Ectodermal cell (in vitro differentiated cells): Measurements from ENCODE around the gene SC5D.

Source experiments
- H3K27ac ChIP-seq: 2 replicates; pipeline ENCODE4 v1.7.0; 2013; ENCODE audit warnings: mild to moderate bottlenecking, low read depth, low read length; ENCODE audit not compliant: insufficient read depth, poor library complexity, severe bottlenecking
- H3K27me3 ChIP-seq: 2 replicates; pipeline ENCODE4 v1.7.0; 2013; ENCODE audit warnings: mild to moderate bottlenecking, low read length; ENCODE audit not compliant: insufficient read depth, control insufficient read depth, poor library complexity, severe bottlenecking
- H3K36me3 ChIP-seq: one replicate; pipeline ENCODE4 v1.7.0; 2013; ENCODE audit warnings: low read length; ENCODE audit not compliant: control insufficient read depth, insufficient read depth
- H3K4me1 ChIP-seq: one replicate; pipeline ENCODE4 v1.7.0; 2013; ENCODE audit warnings: low read length; ENCODE audit not compliant: control insufficient read depth, insufficient read depth
- H3K4me3 ChIP-seq: 2 replicates; pipeline ENCODE4 v1.7.0; 2013; ENCODE audit warnings: low read depth, low read length, control low read depth; ENCODE audit not compliant: insufficient read depth
- H3K9me3 ChIP-seq: 2 replicates; pipeline ENCODE4 v1.7.0; 2013; ENCODE audit warnings: mild to moderate bottlenecking, low read length, moderate library complexity; ENCODE audit not compliant: control insufficient read depth
- WGBS, 2 experiments: methylation state at CpG; one replicate each; pipeline ENCODE4 v1.1.7; 2013; ENCODE audit warnings: missing lambda C conversion rate in 2 of 2; 5-methylcytosine and 5-hydroxymethylcytosine counted together

The SC5D gene

DNA sequence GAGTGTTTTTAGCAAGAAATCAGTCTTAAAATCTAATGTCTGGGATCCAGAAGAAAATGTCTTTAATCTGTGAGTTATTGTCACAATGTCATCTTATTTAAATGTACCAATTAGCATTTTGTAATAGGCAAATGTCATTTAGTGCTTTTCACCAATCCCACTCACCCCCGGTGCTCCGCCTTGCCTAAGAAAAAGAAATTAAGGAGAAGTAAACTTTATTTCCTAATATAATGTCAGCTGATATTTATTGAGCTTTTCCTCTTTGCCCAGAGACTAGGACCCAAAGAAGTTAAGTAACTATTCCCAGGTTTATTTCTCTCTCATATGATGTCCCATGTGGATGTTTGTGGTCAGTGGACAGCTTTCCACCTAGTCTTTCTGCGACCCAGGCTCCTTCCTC is 16.2 kb downstream of the SC5D start:
- Histone ChIP-seq H3K27ac (no peak overlapping the region), H3K4me1 (no peaks in the 10 kb centered on the region), H3K36me3 (peaks cover 33% of the 10 kb centered on the region), H3K4me3 (no peak overlapping the region), H3K9me3 (no peaks in the 10 kb centered on the region), H3K27me3 (no peaks in the 10 kb centered on the region)
- WGBS, 2 experiments = 93% methylated on average over 1 of the region's 3 CpGs

DNA sequence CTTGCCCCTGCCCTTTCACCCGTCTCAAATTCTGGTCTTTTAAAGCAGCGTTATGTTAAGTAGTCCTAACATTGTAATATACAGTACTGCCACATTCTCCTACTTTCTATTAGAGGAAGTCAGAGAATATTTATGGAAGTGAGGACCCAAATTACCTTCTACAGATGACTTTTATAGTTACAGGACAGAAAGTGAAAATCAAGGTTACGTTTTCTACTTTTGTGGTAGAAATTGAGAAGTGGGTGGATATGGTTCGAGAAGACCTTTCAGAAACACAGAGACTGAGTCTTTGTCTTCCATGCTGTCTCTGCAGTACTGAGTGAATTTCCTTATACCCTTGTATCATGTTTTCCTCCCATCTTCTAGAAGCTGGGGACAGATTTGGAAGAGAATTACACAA is 17.1 kb downstream of the SC5D start:
- 98 to 100% methylated on average over 2 to 4 of the region's 4 CpGs for WGBS, 2 experiments
- H3K27ac ChIP-seq = no peak overlapping the region
- no peaks in the 10 kb centered on the region for H3K4me1 ChIP-seq
- H3K4me3 ChIP-seq = no peak overlapping the region
- no peaks in the 10 kb centered on the region for H3K27me3 ChIP-seq
- no peaks in the 10 kb centered on the region for H3K9me3 ChIP-seq
- peaks cover 33% of the 10 kb centered on the region for H3K36me3 ChIP-seq

DNA sequence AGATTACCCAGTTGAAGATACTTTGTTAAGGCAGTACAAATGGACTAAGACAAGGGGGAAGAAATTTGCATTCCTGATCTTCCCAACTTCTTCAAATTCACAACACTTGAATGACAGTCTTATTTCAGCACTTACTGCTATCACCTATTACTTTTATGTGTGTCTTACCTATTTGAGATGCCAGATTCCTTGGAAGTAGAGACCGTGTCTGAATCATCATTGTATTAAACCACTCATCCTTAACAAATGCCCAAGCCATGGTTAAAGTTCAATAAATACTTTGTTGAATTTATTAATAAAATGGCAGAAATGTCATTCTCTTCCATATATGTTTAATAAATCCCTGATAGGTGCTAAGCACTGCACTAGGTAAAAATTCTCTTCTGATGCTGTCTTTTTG is 18.3 kb downstream of the SC5D start:
- no peaks in the 10 kb centered on the region for H3K4me1 ChIP-seq
- H3K9me3 ChIP-seq = no peaks in the 10 kb centered on the region
- 100% methylated on average over 1 of the region's 1 CpG; no CpG with 5 or more reads in 1 of the 2 experiments for WGBS, 2 experiments
- peaks cover 23% of the 10 kb centered on the region for H3K36me3 ChIP-seq
- no peaks in the 10 kb centered on the region for H3K27me3 ChIP-seq
- no peak overlapping the region for H3K27ac ChIP-seq
- no peak overlapping the region for H3K4me3 ChIP-seq

DNA sequence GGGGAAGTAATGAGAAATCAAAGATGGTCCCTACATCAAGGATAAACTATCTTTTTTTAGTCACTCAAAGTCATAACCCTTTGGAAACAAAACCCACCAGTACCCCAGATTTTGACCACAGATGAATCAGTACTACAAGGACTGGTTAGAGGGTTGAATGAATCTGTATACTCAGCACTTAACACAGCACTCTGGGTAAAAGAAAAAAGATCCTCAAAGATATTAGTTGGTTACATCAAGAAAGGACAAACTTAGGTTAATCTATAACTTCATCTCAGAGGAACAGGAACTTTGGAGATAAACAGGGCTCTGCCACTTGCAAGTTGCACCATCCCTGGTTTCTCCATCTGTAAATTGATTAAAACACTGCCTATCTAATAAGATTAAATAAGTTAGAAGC is 18.8 kb downstream of the SC5D start:
- H3K27me3 ChIP-seq = no peaks in the 10 kb centered on the region
- no peak overlapping the region for H3K4me3 ChIP-seq
- H3K27ac ChIP-seq = no peak overlapping the region
- H3K9me3 ChIP-seq = no peaks in the 10 kb centered on the region
- peaks cover 21% of the 10 kb centered on the region for H3K36me3 ChIP-seq
- no peaks in the 10 kb centered on the region for H3K4me1 ChIP-seq

DNA sequence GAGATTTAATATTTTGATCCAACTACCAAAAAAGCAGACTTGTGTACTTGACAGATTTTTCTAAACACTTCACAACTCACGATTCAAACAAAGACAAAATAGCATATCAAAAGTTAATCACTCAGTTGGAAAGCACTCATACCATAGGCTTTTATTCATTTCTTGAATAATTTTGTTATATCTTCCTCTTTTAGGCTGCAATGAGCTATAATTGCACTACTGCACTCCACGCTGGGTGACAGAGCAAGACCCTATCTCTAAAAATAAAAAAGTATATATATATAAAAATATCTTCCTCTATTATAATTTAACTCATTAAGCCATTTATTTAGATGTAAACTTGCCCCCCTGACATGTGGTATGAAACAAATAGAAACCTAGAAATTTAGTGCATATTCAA is 19.9 kb downstream of the SC5D start:
- Histone ChIP-seq H3K4me1 (no peaks in the 10 kb centered on the region), H3K36me3 (peaks cover 11% of the 10 kb centered on the region), H3K27me3 (no peaks in the 10 kb centered on the region), H3K27ac (no peak overlapping the region), H3K4me3 (no peak overlapping the region), H3K9me3 (no peaks in the 10 kb centered on the region)
- 69 to 95% methylated on average over 1 of the region's 2 CpGs for WGBS, 2 experiments

DNA sequence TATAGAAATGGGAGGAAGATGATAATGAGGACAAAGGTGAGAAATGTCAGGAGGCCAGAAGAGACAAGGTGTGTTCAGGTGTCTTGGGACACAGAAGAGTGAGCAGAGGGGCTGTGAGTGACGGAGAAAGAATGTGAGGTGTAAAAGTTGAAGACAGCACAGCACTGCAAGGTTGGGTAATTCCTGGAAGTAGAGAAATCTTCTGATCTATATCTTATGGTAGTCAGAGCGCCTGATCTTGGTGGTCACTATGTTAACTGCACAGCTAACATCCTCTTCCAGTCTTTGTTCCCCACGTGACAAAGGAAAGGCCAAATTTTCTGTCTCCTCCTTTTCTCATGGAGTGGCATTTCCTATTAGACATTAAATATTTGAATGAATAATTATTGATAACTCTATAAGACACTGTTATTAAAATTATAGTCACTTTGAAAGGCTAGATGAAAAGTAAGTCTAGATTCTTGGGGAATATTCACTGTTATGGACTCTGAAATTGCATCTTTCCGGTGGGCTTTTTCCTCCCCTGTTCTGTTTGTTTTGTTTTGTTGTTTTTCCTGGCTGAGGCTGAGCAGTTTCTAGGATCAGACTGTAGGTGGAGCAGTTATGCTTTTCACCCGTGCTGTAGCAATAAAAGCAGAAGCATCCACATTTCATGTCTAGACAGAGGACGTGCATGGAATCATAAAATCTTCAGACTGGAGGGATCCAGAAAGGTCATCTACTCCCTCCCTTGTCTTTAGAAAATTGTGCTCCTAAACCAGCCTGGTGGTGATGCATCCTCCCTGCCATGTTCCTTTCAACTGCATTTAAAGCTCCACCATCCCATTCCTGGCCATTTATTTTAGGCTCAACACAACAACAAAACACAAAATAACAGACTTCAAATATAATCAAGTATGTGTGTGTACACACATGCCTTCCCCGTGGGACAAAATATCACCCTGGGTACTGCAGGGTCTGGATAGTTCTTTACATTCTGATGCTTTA is 26.6 kb downstream of the SC5D start:
- Histone ChIP-seq H3K4me1 (no peaks in the 10 kb centered on the region), H3K9me3 (no peaks in the 10 kb centered on the region), H3K36me3 (no peaks in the 10 kb centered on the region), H3K4me3 (no peak overlapping the region), H3K27ac (no peak overlapping the region), H3K27me3 (no peaks in the 10 kb centered on the region)
- WGBS, 2 experiments = 59 to 65% methylated on average over 6 to 7 of the region's 7 CpGs

DNA sequence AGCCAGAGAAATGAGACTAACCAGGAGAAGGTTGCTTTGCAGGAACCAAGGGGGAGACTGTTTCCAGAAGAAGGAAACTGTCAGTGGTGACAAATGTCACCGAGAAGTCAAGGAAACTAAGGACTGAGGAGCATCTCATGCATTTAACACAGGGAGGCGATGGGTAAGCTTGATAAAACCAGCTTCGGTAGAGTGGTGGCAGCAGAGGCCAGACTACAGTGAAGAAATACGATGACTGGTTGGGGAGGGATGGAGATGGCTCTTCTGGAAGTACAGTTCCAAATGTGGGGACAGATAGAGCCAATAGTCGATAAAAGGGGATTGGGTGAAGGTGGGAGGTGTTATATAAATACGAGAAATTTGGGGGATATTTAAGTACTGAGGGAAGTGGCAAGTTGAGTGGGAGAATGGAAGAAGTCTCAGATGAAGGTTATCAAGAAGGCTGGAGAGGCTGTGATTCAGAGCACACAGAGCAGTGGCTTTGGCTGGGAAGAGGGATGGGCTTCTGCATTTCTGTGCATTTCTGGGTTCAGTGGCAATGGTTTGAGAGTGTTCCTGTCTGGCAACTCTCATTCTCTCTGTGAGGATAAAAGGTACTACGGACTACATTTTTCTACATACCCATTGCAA is 29.2 kb downstream of the SC5D start:
- WGBS, 2 experiments = 39 to 40% methylated on average over 6 of the region's 7 CpGs
- H3K9me3 ChIP-seq = no peaks in the 10 kb centered on the region

DNA sequence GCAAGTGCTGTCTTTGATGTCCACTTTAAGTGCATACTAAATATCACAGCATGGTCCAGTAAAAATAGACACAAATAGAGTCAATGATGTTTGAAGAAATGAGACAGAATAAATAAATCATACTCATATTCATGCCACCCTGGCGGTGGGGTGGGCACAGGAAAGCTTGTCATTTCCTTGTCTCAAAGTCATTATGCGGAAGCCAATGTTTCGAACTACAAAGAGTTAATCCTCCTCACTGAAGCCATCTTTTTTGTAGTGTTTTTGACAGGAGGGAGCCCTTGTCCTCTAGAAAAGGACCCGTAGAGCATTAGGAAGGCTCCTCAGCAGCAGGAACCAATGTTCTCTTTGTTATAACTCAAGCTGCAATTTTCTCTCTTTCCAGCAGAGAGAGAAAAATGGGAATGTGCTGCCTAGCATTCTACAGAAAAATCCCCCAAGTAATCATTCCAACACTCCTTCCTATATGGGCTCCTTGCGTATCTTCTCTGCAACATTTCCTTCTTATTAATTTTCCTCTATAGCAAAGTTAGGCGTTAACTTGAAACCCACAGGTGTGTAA is 30.6 kb downstream of the SC5D start:
- WGBS, 2 experiments = 42 to 52% methylated on average over 6 of the region's 6 CpGs
- H3K27me3 ChIP-seq = no peaks in the 10 kb centered on the region

More for the DNA sequence above, 29.2 kb downstream of the SC5D start:
- Histone ChIP-seq H3K27ac (no peak overlapping the region), H3K36me3 (no peaks in the 10 kb centered on the region), H3K27me3 (no peaks in the 10 kb centered on the region), H3K4me1 (no peaks in the 10 kb centered on the region), H3K4me3 (no peak overlapping the region)

DNA sequence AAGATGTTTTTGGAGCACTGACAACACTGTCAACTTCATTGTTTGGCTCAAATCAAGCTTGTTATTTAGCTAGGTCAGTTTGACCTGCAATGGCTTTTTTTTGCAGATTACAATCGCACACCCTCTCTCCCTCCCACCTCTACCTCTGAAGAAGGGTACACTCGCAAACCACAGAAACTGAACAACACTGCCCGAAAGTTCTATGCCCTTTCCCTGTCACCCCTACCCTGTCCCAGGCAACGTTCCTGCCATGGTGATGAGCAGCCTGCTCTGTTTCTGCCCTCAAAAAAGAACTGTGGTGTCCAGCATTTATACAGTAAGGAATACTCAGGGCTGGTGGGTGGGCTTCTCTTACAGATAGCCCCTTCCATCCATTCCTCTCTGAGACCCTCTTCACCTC is 33.7 kb downstream of the SC5D start:
- H3K4me1 ChIP-seq = no peaks in the 10 kb centered on the region
- 86 to 88% methylated on average over 4 of the region's 4 CpGs for WGBS, 2 experiments
- no peaks in the 10 kb centered on the region for H3K27me3 ChIP-seq
- no peaks in the 10 kb centered on the region for H3K9me3 ChIP-seq
- no peak overlapping the region for H3K4me3 ChIP-seq
- H3K27ac ChIP-seq = no peak overlapping the region
- no peaks in the 10 kb centered on the region for H3K36me3 ChIP-seq

More for the DNA sequence above, 30.6 kb downstream of the SC5D start:
- Histone ChIP-seq H3K9me3 (no peaks in the 10 kb centered on the region), H3K4me1 (no peaks in the 10 kb centered on the region), H3K4me3 (no peak overlapping the region), H3K36me3 (no peaks in the 10 kb centered on the region), H3K27ac (no peak overlapping the region)

DNA sequence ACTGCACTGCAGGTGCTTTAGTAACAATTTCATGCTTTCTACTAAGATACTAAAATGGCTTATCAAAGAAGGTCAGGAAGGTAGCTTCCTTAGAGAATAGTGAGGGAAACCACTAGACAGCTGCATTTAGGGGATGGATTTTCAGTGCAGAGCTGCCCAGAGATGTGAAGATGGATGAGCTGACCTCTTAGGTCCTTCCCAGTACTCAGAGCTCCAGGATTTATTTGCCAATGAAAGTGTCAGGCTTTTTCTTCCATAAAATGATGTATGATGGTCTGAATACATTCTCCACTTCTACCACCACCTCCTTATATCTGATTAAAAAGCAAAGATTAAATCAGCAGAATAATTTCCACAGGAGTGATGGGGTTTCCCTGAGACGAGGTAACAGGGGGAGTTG is 35.0 kb downstream of the SC5D start:
- H3K36me3 ChIP-seq = no peaks in the 10 kb centered on the region
- no peaks in the 10 kb centered on the region for H3K9me3 ChIP-seq
- H3K4me1 ChIP-seq = no peaks in the 10 kb centered on the region
- H3K27ac ChIP-seq = no peak overlapping the region
- 90 to 93% methylated on average over 1 of the region's 1 CpG for WGBS, 2 experiments
- no peaks in the 10 kb centered on the region for H3K27me3 ChIP-seq
- no peak overlapping the region for H3K4me3 ChIP-seq
